Adrenal gland (tissue), 5 donors: Measurements from ENCODE around the gene SBF2.

ENCODE experiments used
- CTCF ChIP-seq, 6 experiments: fragments of 450-650 bp in 4 of 6; fragments of 200-600 bp in 2 of 6; sonication (generic) in 1 of 6; IDR thresholded peaks; 1 replicate in 5 of 6; 2 replicates in 1 of 6; pipeline versions ENCODE4 v1.5.1 to v1.8.0; 2016 to 2021; ENCODE audit warnings: antibody characterized with exemption in 6 of 6, mild to moderate bottlenecking in 2 of 6, moderate library complexity in 1 of 6
- POLR2A ChIP-seq, 2 donors: fragments of 450-650 bp; IDR thresholded peaks; one replicate each; pipeline ENCODE4 v1.6.1; 2017; ENCODE audit warnings: antibody characterized with exemption in 2 of 2, mild to moderate bottlenecking in 2 of 2, moderate library complexity in 1 of 2
- donor health status: DM: no; HTN: no; CAD: no.

DNA sequence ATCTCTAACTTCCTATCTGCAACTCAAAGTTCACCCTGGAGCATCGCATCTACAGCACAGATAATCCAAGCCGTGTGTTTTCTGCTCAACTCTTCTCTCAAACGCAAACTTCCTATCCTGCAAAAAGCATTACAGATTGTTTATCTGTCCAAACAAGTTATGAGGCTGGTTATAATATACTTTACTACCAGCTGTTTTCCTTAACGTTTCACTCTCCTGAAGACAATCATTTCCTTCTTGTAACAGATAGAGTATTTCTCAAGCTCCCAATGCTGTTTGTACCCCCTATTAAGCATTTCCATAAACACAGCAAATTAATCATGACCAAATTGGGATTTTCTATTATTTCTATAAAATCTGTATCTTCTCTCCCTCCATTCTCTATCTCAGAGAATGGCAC is 84.7 kb downstream of the SBF2 start:
- TF ChIP-seq CTCF (IDR thresholded peaks at IDR 0.05) (no peak), POLR2A (IDR thresholded peaks at IDR 0.05) (no peak)
